PFSK-1 (cell line): ENCODE data around the gene ARHGAP10.

Experiments
- FOXP2 ChIP-seq: optimal IDR thresholded peaks from 2 replicates; pipeline ENCODE3; 2011; ENCODE audit warnings: borderline replicate concordance, control low read depth, inconsistent platforms; ENCODE audit not compliant: insufficient read depth; ENCODE audit errors: extremely low read length, extremely low read depth
- POLR2AphosphoS5 ChIP-seq: IDR thresholded peaks from 2 replicates; pipeline ENCODE4 v1.6.1; 2012; ENCODE audit warnings: low read depth, mild to moderate bottlenecking, control low read depth, low read length, moderate library complexity
- REST ChIP-seq, 2 experiments: IDR thresholded peaks; 2 replicates each; pipeline versions ENCODE4 v1.6.1 to v1.8.0; 2011 to 2012; ENCODE audit warnings: low read depth in 2 of 2, low read length in 2 of 2, control low read depth in 1 of 2, inconsistent platforms in 1 of 2, mild to moderate bottlenecking in 1 of 2, moderate library complexity in 1 of 2; ENCODE audit not compliant: insufficient read depth in 1 of 2
- SIN3A ChIP-seq: IDR thresholded peaks from 2 replicates; pipeline ENCODE4 v1.6.1; 2012; ENCODE audit warnings: mild to moderate bottlenecking, low read length, moderate library complexity, borderline replicate concordance; ENCODE audit not compliant: insufficient read depth
- TAF1 ChIP-seq: IDR thresholded peaks from 2 replicates; pipeline ENCODE4 v1.6.1; 2012; ENCODE audit warnings: low read length, control low read depth, borderline replicate concordance; ENCODE audit not compliant: insufficient read depth

Gene ARHGAP10

GRCh38 chr4:148110169-148110568, 378.3 kb downstream of the ARHGAP10 start:
- TF ChIP-seq POLR2AphosphoS5 (no peak), TAF1 (no peak), SIN3A (no peak), REST (IDR thresholded peaks at IDR 0.05; ENCODE audit: insufficient read depth in 1 of 2, low read depth in 2 of 2, low read length in 2 of 2) (no peak), FOXP2 (no peak)

- TF ChIP-seq FOXP2 (no peak), TAF1 (no peak), REST (IDR thresholded peaks at IDR 0.05; ENCODE audit: insufficient read depth in 1 of 2, low read depth in 2 of 2, low read length in 2 of 2) (no peak), SIN3A (no peak), POLR2AphosphoS5 (no peak)
Observed at GRCh38 chr4:148112231-148112982, 380.5 kb downstream of the ARHGAP10 start.

- TF ChIP-seq POLR2AphosphoS5 (no peak), TAF1 (no peak), REST (IDR thresholded peaks at IDR 0.05; ENCODE audit: insufficient read depth in 1 of 2, low read depth in 2 of 2, low read length in 2 of 2) (no peak), SIN3A (no peak), FOXP2 (no peak)
Observed at GRCh38 chr4:148114436-148114835, 382.5 kb downstream of the ARHGAP10 start.

- TF ChIP-seq FOXP2 (no peak), SIN3A (no peak), POLR2AphosphoS5 (no peak), TAF1 (no peak), REST (IDR thresholded peaks at IDR 0.05; ENCODE audit: insufficient read depth in 1 of 2, low read depth in 2 of 2, low read length in 2 of 2) (no peak)
Observed at GRCh38 chr4:148116264-148116663, 384.4 kb downstream of the ARHGAP10 start.

- TF ChIP-seq FOXP2 (no peak), POLR2AphosphoS5 (no peak), TAF1 (no peak), SIN3A (no peak), REST (IDR thresholded peaks at IDR 0.05; ENCODE audit: insufficient read depth in 1 of 2, low read depth in 2 of 2, low read length in 2 of 2) (no peak)
Observed at GRCh38 chr4:148116969-148117368, 385.1 kb downstream of the ARHGAP10 start.
